Measurements from ENCODE around the gene EXOSC1. TPM values are rescaled to one million over a fixed set of nuclear protein-coding genes. Genes with fewer than 3 reads are reported as not detected.

Gene EXOSC1
- total RNA-seq, 1 donor from 2014 or later = 27.1 TPM

- no peak overlapping the region for H3K9ac ChIP-seq (ENCODE audit: low read depth in 1 of 3, low read length in 3 of 3)
- peaks cover 14 to 15% (median 15%) of the 10 kb centered on the region in 3 donors for H3K36me3 ChIP-seq (ENCODE audit: control insufficient read depth in 3 of 3, insufficient read depth in 3 of 3, low read length in 3 of 3)
Observed at GRCh38 chr10:97444212-97444611, 1.6 kb downstream of the EXOSC1 start.

GRCh38 chr10:97442277-97442676, 3.5 kb downstream of the EXOSC1 start:
- H3K27ac ChIP-seq (ENCODE audit: low read depth, low read length) = no peak overlapping the region
- H3K36me3 ChIP-seq (ENCODE audit: control insufficient read depth in 3 of 3, insufficient read depth in 3 of 3, low read length in 3 of 3) = peaks cover 21 to 26% (median 21%) of the 10 kb centered on the region in 3 donors
- no peaks in the 10 kb centered on the region for H3K27me3 ChIP-seq (ENCODE audit: control insufficient read depth in 3 of 3, insufficient read depth in 3 of 3, low read length in 3 of 3)
- H3K4me3 ChIP-seq (ENCODE audit: low read length in 3 of 3) = no peak overlapping the region
- peaks cover 15 to 21% (median 18%) of the 10 kb centered on the region in 3 donors for H3K4me1 ChIP-seq (ENCODE audit: control insufficient read depth in 3 of 3, insufficient read depth in 3 of 3, low read length in 3 of 3)
- no peak overlapping the region for H3K9ac ChIP-seq (ENCODE audit: low read depth in 1 of 3, low read length in 3 of 3)
- no peaks in the 10 kb centered on the region for H3K9me3 ChIP-seq (ENCODE audit: control insufficient read depth in 3 of 3, low read length in 3 of 3)

More at GRCh38 chr10:97444212-97444611, 1.6 kb downstream of the EXOSC1 start:
- Histone ChIP-seq H3K4me1 (ENCODE audit: control insufficient read depth in 3 of 3, insufficient read depth in 3 of 3, low read length in 3 of 3) (peaks cover 16 to 28% (median 22%) of the 10 kb centered on the region in 3 donors), H3K4me3 (ENCODE audit: low read length in 3 of 3) (no peak overlapping the region), H3K9me3 (ENCODE audit: control insufficient read depth in 3 of 3, low read length in 3 of 3) (no peaks in the 10 kb centered on the region), H3K27me3 (ENCODE audit: control insufficient read depth in 3 of 3, insufficient read depth in 3 of 3, low read length in 3 of 3) (no peaks in the 10 kb centered on the region), H3K27ac (ENCODE audit: low read depth, low read length) (no peak overlapping the region)

GRCh38 chr10:97435211-97435610, 10.6 kb downstream of the EXOSC1 start:
- Histone ChIP-seq H3K4me1 (ENCODE audit: control insufficient read depth in 3 of 3, insufficient read depth in 3 of 3, low read length in 3 of 3) (no peaks in the 10 kb centered on the region), H3K9ac (ENCODE audit: low read depth in 1 of 3, low read length in 3 of 3) (no peak overlapping the region), H3K36me3 (ENCODE audit: control insufficient read depth in 3 of 3, insufficient read depth in 3 of 3, low read length in 3 of 3) (peaks cover 35 to 64% (median 46%) of the 10 kb centered on the region in 3 donors), H3K4me3 (ENCODE audit: low read length in 3 of 3) (no peak overlapping the region), H3K27me3 (ENCODE audit: control insufficient read depth in 3 of 3, insufficient read depth in 3 of 3, low read length in 3 of 3) (no peaks in the 10 kb centered on the region), H3K27ac (ENCODE audit: low read depth, low read length) (no peak overlapping the region), H3K9me3 (ENCODE audit: control insufficient read depth in 3 of 3, low read length in 3 of 3) (no peaks in the 10 kb centered on the region)

- Histone ChIP-seq H3K9ac (ENCODE audit: low read depth in 1 of 3, low read length in 3 of 3) (no peak overlapping the region), H3K27me3 (ENCODE audit: control insufficient read depth in 3 of 3, insufficient read depth in 3 of 3, low read length in 3 of 3) (no peaks in the 10 kb centered on the region), H3K9me3 (ENCODE audit: control insufficient read depth in 3 of 3, low read length in 3 of 3) (no peaks in the 10 kb centered on the region), H3K27ac (ENCODE audit: low read depth, low read length) (no peak overlapping the region), H3K4me3 (ENCODE audit: low read length in 3 of 3) (no peak overlapping the region), H3K4me1 (ENCODE audit: control insufficient read depth in 3 of 3, insufficient read depth in 3 of 3, low read length in 3 of 3) (no peaks in the 10 kb centered on the region), H3K36me3 (ENCODE audit: control insufficient read depth in 3 of 3, insufficient read depth in 3 of 3, low read length in 3 of 3) (peaks cover 35 to 62% (median 52%) of the 10 kb centered on the region in 3 donors)
Observed at GRCh38 chr10:97434557-97434956, 11.2 kb downstream of the EXOSC1 start.

GRCh38 chr10:97434055-97434454, 11.8 kb downstream of the EXOSC1 start:
- no peaks in the 10 kb centered on the region for H3K27me3 ChIP-seq (ENCODE audit: control insufficient read depth in 3 of 3, insufficient read depth in 3 of 3, low read length in 3 of 3)
- H3K9me3 ChIP-seq (ENCODE audit: control insufficient read depth in 3 of 3, low read length in 3 of 3) = no peaks in the 10 kb centered on the region
- no peaks in the 10 kb centered on the region for H3K4me1 ChIP-seq (ENCODE audit: control insufficient read depth in 3 of 3, insufficient read depth in 3 of 3, low read length in 3 of 3)
- H3K9ac ChIP-seq (ENCODE audit: low read depth in 1 of 3, low read length in 3 of 3) = no peak overlapping the region
- no peak overlapping the region for H3K4me3 ChIP-seq (ENCODE audit: low read length in 3 of 3)
- peaks cover 33 to 59% (median 53%) of the 10 kb centered on the region in 3 donors for H3K36me3 ChIP-seq (ENCODE audit: control insufficient read depth in 3 of 3, insufficient read depth in 3 of 3, low read length in 3 of 3)
- H3K27ac ChIP-seq (ENCODE audit: low read depth, low read length) = no peak overlapping the region

GRCh38 chr10:97428572-97428981, 17.2 kb downstream of the EXOSC1 start:
- H3K27me3 ChIP-seq (ENCODE audit: control insufficient read depth in 3 of 3, insufficient read depth in 3 of 3, low read length in 3 of 3) = no peaks in the 10 kb centered on the region
- peak overlapping the region in 1 of 3 donors; percentile 20 for H3K9ac ChIP-seq (ENCODE audit: low read depth in 1 of 3, low read length in 3 of 3)
- no peak overlapping the region for H3K4me3 ChIP-seq (ENCODE audit: low read length in 3 of 3)
- H3K9me3 ChIP-seq (ENCODE audit: control insufficient read depth in 3 of 3, low read length in 3 of 3) = no peaks in the 10 kb centered on the region
- peaks cover 17 to 38% (median 21%) of the 10 kb centered on the region in 3 donors for H3K36me3 ChIP-seq (ENCODE audit: control insufficient read depth in 3 of 3, insufficient read depth in 3 of 3, low read length in 3 of 3)
- H3K27ac ChIP-seq (ENCODE audit: low read depth, low read length) = no peak overlapping the region
- H3K4me1 ChIP-seq (ENCODE audit: control insufficient read depth in 3 of 3, insufficient read depth in 3 of 3, low read length in 3 of 3) = peaks cover 11 to 14% (median 12%) of the 10 kb centered on the region in 3 donors

GRCh38 chr10:97427571-97428179, 18.1 kb downstream of the EXOSC1 start:
- H3K36me3 ChIP-seq (ENCODE audit: control insufficient read depth in 3 of 3, insufficient read depth in 3 of 3, low read length in 3 of 3) = peaks cover 15 to 34% (median 19%) of the 10 kb centered on the region in 3 donors
- H3K4me1 ChIP-seq (ENCODE audit: control insufficient read depth in 3 of 3, insufficient read depth in 3 of 3, low read length in 3 of 3) = peaks cover 11 to 14% (median 12%) of the 10 kb centered on the region in 3 donors
- peak overlapping the region; percentile 68 to 94 (median 89) for H3K4me3 ChIP-seq (ENCODE audit: low read length in 3 of 3)
- peak overlapping the region; percentile 41 for H3K27ac ChIP-seq (ENCODE audit: low read depth, low read length)
- no peaks in the 10 kb centered on the region for H3K27me3 ChIP-seq (ENCODE audit: control insufficient read depth in 3 of 3, insufficient read depth in 3 of 3, low read length in 3 of 3)
- peak overlapping the region; percentile 57 to 69 (median 64) for H3K9ac ChIP-seq (ENCODE audit: low read depth in 1 of 3, low read length in 3 of 3)
- H3K9me3 ChIP-seq (ENCODE audit: control insufficient read depth in 3 of 3, low read length in 3 of 3) = no peaks in the 10 kb centered on the region

- Histone ChIP-seq H3K27me3 (ENCODE audit: control insufficient read depth in 3 of 3, insufficient read depth in 3 of 3, low read length in 3 of 3) (no peaks in the 10 kb centered on the region), H3K36me3 (ENCODE audit: control insufficient read depth in 3 of 3, insufficient read depth in 3 of 3, low read length in 3 of 3) (peaks cover 15 to 33% (median 17%) of the 10 kb centered on the region in 3 donors), H3K27ac (ENCODE audit: low read depth, low read length) (peak overlapping the region; percentile 75), H3K4me3 (ENCODE audit: low read length in 3 of 3) (peak overlapping the region; percentile 68 to 94 (median 89)), H3K4me1 (ENCODE audit: control insufficient read depth in 3 of 3, insufficient read depth in 3 of 3, low read length in 3 of 3) (peaks cover 11 to 14% (median 12%) of the 10 kb centered on the region in 3 donors), H3K9me3 (ENCODE audit: control insufficient read depth in 3 of 3, low read length in 3 of 3) (no peaks in the 10 kb centered on the region), H3K9ac (ENCODE audit: low read depth in 1 of 3, low read length in 3 of 3) (peak overlapping the region; percentile 57 to 87 (median 86))
Observed at GRCh38 chr10:97426776-97427570, 18.8 kb downstream of the EXOSC1 start.

- H3K4me1 ChIP-seq (ENCODE audit: control insufficient read depth in 3 of 3, insufficient read depth in 3 of 3, low read length in 3 of 3) = peaks cover 11 to 14% (median 12%) of the 10 kb centered on the region in 3 donors
- no peaks in the 10 kb centered on the region for H3K27me3 ChIP-seq (ENCODE audit: control insufficient read depth in 3 of 3, insufficient read depth in 3 of 3, low read length in 3 of 3)
- H3K27ac ChIP-seq (ENCODE audit: low read depth, low read length) = peak within 1 kb of the TSS; percentile 88
- H3K9ac ChIP-seq (ENCODE audit: low read depth in 1 of 3, low read length in 3 of 3) = peak within 1 kb of the TSS; percentile 85 to 87 (median 87)
- H3K36me3 ChIP-seq (ENCODE audit: control insufficient read depth in 3 of 3, insufficient read depth in 3 of 3, low read length in 3 of 3) = peaks cover 10 to 25% (median 10%) of the 10 kb centered on the region in 3 donors
- peak within 1 kb of the TSS; percentile 68 to 94 (median 89) for H3K4me3 ChIP-seq (ENCODE audit: low read length in 3 of 3)
- H3K9me3 ChIP-seq (ENCODE audit: control insufficient read depth in 3 of 3, low read length in 3 of 3) = no peaks in the 10 kb centered on the region
Observed at GRCh38 chr10:97425964-97426775, 19.6 kb downstream of the EXOSC1 start, which contains the start of gene PGAM1. TSS of gene PGAM1 (plus strand) at chr10:97426191. CDS start at chr10:97426308, 117 bp downstream.
